K562 (cell line): ENCODE results near the gene SPTBN4. TPM values are rescaled to one million over a fixed set of nuclear protein-coding genes. Genes with fewer than 3 reads are reported as not detected.

Experiments used
- CXXC5 ChIP-seq: fragments of 250-450 bp; sonication (Bioruptor Pico); IDR thresholded peaks from 2 replicates; pipeline ENCODE4 v1.8.0; 2022; ENCODE audit warnings: inconsistent platforms, mild to moderate bottlenecking, moderate library complexity
- FOXP1 ChIP-seq: sonication (generic); formaldehyde crosslinking; IDR thresholded peaks from 2 replicates; pipeline ENCODE4 v1.8.0; 2022; ENCODE audit warnings: mild to moderate bottlenecking, missing genetic modification reagents
- HMGN3 ChIP-seq: IDR thresholded peaks from 2 replicates; pipeline ENCODE4 v1.6.1; 2011; ENCODE audit warnings: borderline replicate concordance, low read depth, mild to moderate bottlenecking, mixed read lengths, low read length; ENCODE audit not compliant: insufficient read length; ENCODE audit errors: extremely low read depth
- HNRNPH1 ChIP-seq: fragments of 200-400 bp; formaldehyde crosslinking; optimal IDR thresholded peaks from 2 replicates; pipeline ENCODE3; 2017; ENCODE audit warnings: low read depth, mild to moderate bottlenecking, low read length, moderate library complexity
- IFI16 ChIP-seq: fragments of 250-450 bp; sonication (Bioruptor Pico); IDR thresholded peaks from 2 replicates; pipeline ENCODE4 v2.1.2; 2022; ENCODE audit warnings: mild to moderate bottlenecking, inconsistent platforms
- MAFK ChIP-seq: IDR thresholded peaks from 2 replicates; pipeline ENCODE4 v1.6.1; 2011; ENCODE audit warnings: low read length, improper control_type of control experiment
- MAZ ChIP-seq, 2 experiments: fragments of 450-650 bp in 1 of 2; sonication (generic) in 1 of 2; formaldehyde crosslinking; IDR thresholded peaks in 1 of 2; conservative IDR thresholded peaks in 1 of 2; 2 replicates each; pipeline versions ENCODE4 v1.4.0 to v1.5.0; 2020; ENCODE audit warnings: mild to moderate bottlenecking in 1 of 2, missing genetic modification reagents in 1 of 2
- MXD1 ChIP-seq: fragments of 250-450 bp; sonication (Bioruptor Pico); IDR thresholded peaks from 2 replicates; pipeline ENCODE4 v1.8.0; 2021; ENCODE audit warnings: borderline replicate concordance, mild to moderate bottlenecking, moderate library complexity; ENCODE audit not compliant: poor library complexity, severe bottlenecking
- POLR2AphosphoS2 ChIP-seq: IDR thresholded peaks from 2 replicates; pipeline ENCODE4 v1.6.1; 2012; ENCODE audit warnings: low read length, improper control_type of control experiment
- RBM39 ChIP-seq: fragments of 200-400 bp; formaldehyde crosslinking; optimal IDR thresholded peaks from 2 replicates; pipeline ENCODE3; 2018; ENCODE audit warnings: low read depth, low read length
- RFX5 ChIP-seq: IDR thresholded peaks from 2 replicates; pipeline ENCODE4 v1.6.1; 2011; ENCODE audit warnings: low read depth, mild to moderate bottlenecking, improper control_type of control experiment, low read length
- SREBF1 ChIP-seq: fragments of 150-350 bp; IDR thresholded peaks from 2 replicates; pipeline ENCODE4 v1.6.1; 2014; ENCODE audit warnings: antibody characterized with exemption, low read depth, low read length, borderline replicate concordance
- TBL1XR1 ChIP-seq, 2 experiments: IDR thresholded peaks; 2 replicates each; pipeline ENCODE4 v1.6.1; 2012; ENCODE audit warnings: improper control_type of control experiment in 2 of 2, low read length in 2 of 2, mild to moderate bottlenecking in 1 of 2
- TCF15 ChIP-seq: fragments of 250-450 bp; sonication (Bioruptor Pico); IDR thresholded peaks from 2 replicates; pipeline ENCODE4 v1.8.0; 2022; ENCODE audit warnings: moderate library complexity, mild to moderate bottlenecking, inconsistent platforms
- TSHZ1 ChIP-seq: fragments of 250-450 bp; sonication (Bioruptor Pico); IDR thresholded peaks from 2 replicates; pipeline ENCODE4 v1.4.0; 2020; ENCODE audit warnings: mild to moderate bottlenecking, moderate library complexity
- XRCC5 ChIP-seq: fragments of 200-400 bp; formaldehyde crosslinking; IDR thresholded peaks from 2 replicates; pipeline ENCODE4 v1.6.1; 2017; ENCODE audit warnings: low read depth, mild to moderate bottlenecking, low read length
- ZNF589 ChIP-seq: fragments of 200-800 bp; sonication (Bioruptor generic); IDR thresholded peaks from 2 replicates; pipeline ENCODE4 v1.6.1; 2016; ENCODE audit warnings: low read depth, missing genetic modification characterization, missing compliant biosample characterization
- polyA plus RNA-seq, 8 experiments: library from polyadenylated mRNA; depleted of rRNA in 4 of 8; stranded (reverse) in 5 of 8; unstranded in 3 of 8; fragments of >200 nt; fragmentation: Nextera tagmentation in 2 of 8; fragmentation: Illumina TruSeq in 1 of 8; extraction: Ambion mirVana in 2 of 8; extraction: Trizol in 1 of 8; gene quantifications; 2 replicates each; pipeline versions ENCODE4 v1.2.1 to v1.2.3, GENCODE V29; 2011 to 2014; ENCODE audit warnings: inconsistent platforms in 1 of 8, missing spikeins in 1 of 8
- total RNA-seq, 7 experiments: library from RNA; depleted of rRNA in 6 of 7; stranded (reverse); fragments of >200 nt in 6 of 7; fragmentation: Illumina TruSeq in 2 of 7; extraction: Trizol in 2 of 7; gene quantifications; 2 replicates each; pipeline versions ENCODE4 v1.2.1 to v1.2.3, GENCODE V29; 2011 to 2021; ENCODE audit warnings: low replicate concordance in 1 of 7
- TF ChIP-seq, protein P1 (sequence below), 2 experiments: IDR thresholded peaks; 2 replicates each; pipeline ENCODE4 v1.6.1; 2012; ENCODE audit warnings: improper control_type of control experiment in 2 of 2, low read depth in 2 of 2, low read length in 2 of 2, borderline replicate concordance in 1 of 2
- TF ChIP-seq, protein P2 (sequence below): fragments of 200-800 bp; sonication (Bioruptor generic); IDR thresholded peaks from 2 replicates; pipeline ENCODE4 v1.6.1; 2017; ENCODE audit warnings: missing genetic modification characterization, missing compliant biosample characterization

Gene SPTBN4
- total and polyA plus RNA-seq, 9 of the 15 experiments (the other 6 are each of a cell fraction or from before 2014, with no cell fraction given), result 0.01 to 1.5 (median 0.86) TPM

DNA sequence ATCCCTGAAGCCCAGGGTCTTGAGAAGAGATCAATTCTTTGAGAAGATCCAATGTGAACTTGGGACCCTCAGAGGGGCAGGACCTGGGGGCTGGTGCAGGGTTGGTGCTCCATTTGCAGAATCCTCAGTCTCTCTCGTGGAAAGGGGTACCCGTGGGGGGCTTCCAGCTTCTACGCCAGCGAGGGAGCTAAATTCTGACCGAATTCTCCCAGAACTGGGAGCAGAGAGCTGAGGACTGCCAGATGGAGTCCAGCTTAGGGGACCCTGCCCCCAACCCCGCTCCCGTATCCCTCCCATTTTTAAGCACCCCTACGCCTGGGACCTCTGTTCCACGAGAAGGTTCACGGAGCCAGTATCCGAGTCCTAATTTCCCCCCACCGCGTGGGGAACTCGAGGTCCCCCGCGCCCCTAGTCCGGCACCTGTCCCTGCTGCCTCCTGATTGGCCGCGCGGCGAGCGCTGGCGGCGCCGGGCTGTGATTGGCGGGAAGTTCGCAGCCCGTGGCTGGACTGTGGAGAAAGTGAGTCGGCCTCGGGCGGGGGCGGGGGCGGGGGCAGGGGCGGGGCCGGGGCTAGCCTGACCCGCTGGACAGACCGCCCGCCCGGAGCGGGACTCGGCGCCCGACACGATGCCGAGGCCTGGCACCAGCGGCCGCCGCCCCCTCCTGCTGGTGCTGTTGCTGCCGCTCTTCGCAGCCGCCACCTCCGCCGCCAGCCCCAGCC, 130.0 kb downstream of the SPTBN4 start (continued):
- no peak for TF ChIP-seq TCF15 (CRISPR knock-in tag)
- TF ChIP-seq CXXC5, result peak; percentile 71
- no peak for TF ChIP-seq MAFK
- TF ChIP-seq XRCC5, result no peak
- no peak for TF ChIP-seq TBL1XR1 (IDR thresholded peaks at IDR 0.05; ENCODE audit: low read length in 2 of 2)
- peak; percentile 84 for TF ChIP-seq HMGN3
- TF ChIP-seq RBM39, result no peak
- TF ChIP-seq FOXP1 (CRISPR knock-in tag), result peak; percentile 86
- no peak for TF ChIP-seq POLR2AphosphoS2
- no peak for TF ChIP-seq IFI16 (CRISPR knock-in tag)
- no peak for TF ChIP-seq TSHZ1 (CRISPR knock-in tag)
- no peak for TF ChIP-seq SREBF1
- TF ChIP-seq RFX5, result no peak
- TF ChIP-seq, protein P1, sequence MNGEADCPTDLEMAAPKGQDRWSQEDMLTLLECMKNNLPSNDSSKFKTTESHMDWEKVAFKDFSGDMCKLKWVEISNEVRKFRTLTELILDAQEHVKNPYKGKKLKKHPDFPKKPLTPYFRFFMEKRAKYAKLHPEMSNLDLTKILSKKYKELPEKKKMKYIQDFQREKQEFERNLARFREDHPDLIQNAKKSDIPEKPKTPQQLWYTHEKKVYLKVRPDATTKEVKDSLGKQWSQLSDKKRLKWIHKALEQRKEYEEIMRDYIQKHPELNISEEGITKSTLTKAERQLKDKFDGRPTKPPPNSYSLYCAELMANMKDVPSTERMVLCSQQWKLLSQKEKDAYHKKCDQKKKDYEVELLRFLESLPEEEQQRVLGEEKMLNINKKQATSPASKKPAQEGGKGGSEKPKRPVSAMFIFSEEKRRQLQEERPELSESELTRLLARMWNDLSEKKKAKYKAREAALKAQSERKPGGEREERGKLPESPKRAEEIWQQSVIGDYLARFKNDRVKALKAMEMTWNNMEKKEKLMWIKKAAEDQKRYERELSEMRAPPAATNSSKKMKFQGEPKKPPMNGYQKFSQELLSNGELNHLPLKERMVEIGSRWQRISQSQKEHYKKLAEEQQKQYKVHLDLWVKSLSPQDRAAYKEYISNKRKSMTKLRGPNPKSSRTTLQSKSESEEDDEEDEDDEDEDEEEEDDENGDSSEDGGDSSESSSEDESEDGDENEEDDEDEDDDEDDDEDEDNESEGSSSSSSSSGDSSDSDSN (IDR thresholded peaks at IDR 0.05; ENCODE audit: borderline replicate concordance in 1 of 2, low read depth in 2 of 2, low read length in 2 of 2), result no peak
- TF ChIP-seq, protein P2, sequence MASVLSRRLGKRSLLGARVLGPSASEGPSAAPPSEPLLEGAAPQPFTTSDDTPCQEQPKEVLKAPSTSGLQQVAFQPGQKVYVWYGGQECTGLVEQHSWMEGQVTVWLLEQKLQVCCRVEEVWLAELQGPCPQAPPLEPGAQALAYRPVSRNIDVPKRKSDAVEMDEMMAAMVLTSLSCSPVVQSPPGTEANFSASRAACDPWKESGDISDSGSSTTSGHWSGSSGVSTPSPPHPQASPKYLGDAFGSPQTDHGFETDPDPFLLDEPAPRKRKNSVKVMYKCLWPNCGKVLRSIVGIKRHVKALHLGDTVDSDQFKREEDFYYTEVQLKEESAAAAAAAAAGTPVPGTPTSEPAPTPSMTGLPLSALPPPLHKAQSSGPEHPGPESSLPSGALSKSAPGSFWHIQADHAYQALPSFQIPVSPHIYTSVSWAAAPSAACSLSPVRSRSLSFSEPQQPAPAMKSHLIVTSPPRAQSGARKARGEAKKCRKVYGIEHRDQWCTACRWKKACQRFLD, result no peak
- TF ChIP-seq ZNF589 (CRISPR knock-in tag), result no peak
- no peak for TF ChIP-seq HNRNPH1
- no peak for TF ChIP-seq MXD1 (CRISPR knock-in tag)
- peak in 1 of 2 experiments; percentile 54; a peak in 1 of 4 replicates for TF ChIP-seq MAZ (CRISPR knock-in tag; conservative IDR thresholded peaks at IDR 0.05 in 1 of 2, IDR thresholded peaks at IDR 0.05 in 1 of 2)
